22Rv1 (cell line): Measurements from ENCODE around the gene PTPRJ.

Experiments used
- CTCF ChIP-seq: fragments of 450-650 bp; IDR thresholded peaks from 2 replicates; pipeline ENCODE4 v1.5.1; 2017; ENCODE audit warnings: mild to moderate bottlenecking
- ZFX ChIP-seq: fragments of 450-650 bp; IDR thresholded peaks from 2 replicates; pipeline ENCODE4 v1.6.1; 2017; ENCODE audit warnings: antibody characterized with exemption, borderline replicate concordance

- TF ChIP-seq CTCF (no peak), ZFX (no peak)
Observed at GRCh38 chr11:48096588-48097525, 116.5 kb downstream of the PTPRJ start.
